Muscle layer of colon (tissue), 2 donors: ENCODE results near the gene TMEM239.

Source experiments
- H3K27ac ChIP-seq: one replicate; pipeline ENCODE4 v1.7.0; 2013; ENCODE audit warnings: low read depth, mild to moderate bottlenecking, low read length, moderate library complexity
- H3K27me3 ChIP-seq, 2 donors: one replicate each; pipeline ENCODE4 v1.7.0; 2013; ENCODE audit warnings: low read length in 2 of 2, mild to moderate bottlenecking in 2 of 2; ENCODE audit not compliant: insufficient read depth in 2 of 2, control insufficient read depth in 1 of 2
- H3K36me3 ChIP-seq: one replicate; pipeline ENCODE4 v1.7.0; 2013; ENCODE audit warnings: mild to moderate bottlenecking, low read length; ENCODE audit not compliant: insufficient read depth
- H3K4me1 ChIP-seq: one replicate; pipeline ENCODE4 v1.7.0; 2013; ENCODE audit warnings: mild to moderate bottlenecking, low read length; ENCODE audit not compliant: insufficient read depth
- H3K4me3 ChIP-seq, 2 donors: one replicate each; pipeline ENCODE4 v1.7.0; 2013; ENCODE audit warnings: low read length in 2 of 2, low read depth in 1 of 2, mild to moderate bottlenecking in 1 of 2, moderate library complexity in 1 of 2
- H3K9ac ChIP-seq: one replicate; pipeline ENCODE4 v1.7.0; 2013; ENCODE audit warnings: low read length
- H3K9me3 ChIP-seq: one replicate; pipeline ENCODE4 v1.7.0; 2013; ENCODE audit warnings: mild to moderate bottlenecking, low read length
- donor health status: abdominal sarcoma.
- donor health status: Adenocarcinoma of cecum.

The TMEM239 gene

DNA sequence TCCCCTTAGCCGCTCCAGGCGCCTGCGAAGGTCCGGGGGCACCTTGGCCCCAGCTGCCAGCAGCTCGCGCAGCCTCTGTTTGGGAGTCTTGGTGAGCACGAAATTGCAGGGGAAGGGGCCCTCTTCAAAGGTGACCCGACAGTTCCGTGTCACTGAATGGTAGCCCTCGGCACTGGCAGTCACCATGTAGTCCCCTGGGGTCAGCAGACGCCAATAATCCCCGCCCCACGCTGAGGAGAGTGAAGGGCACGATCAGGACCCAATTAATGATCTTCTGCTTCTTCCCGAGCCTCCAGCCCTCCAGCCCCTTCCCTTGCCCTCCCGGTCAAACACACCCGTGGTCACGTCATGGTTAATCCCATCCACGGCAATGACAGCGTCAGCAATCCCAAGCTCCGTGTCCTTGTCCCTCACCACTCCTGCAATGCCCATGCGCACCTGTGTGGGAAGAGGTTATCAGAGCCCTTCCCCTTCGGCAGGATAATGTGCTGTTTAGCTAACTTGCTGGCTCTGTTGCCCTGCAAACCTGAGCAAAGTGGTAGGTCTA lies 21.9 kb upstream of the TMEM239 start:
- Histone ChIP-seq H3K36me3 (no peaks in the 10 kb centered on the region), H3K27me3 (peaks cover 0 to 12% of the 10 kb centered on the region in 2 donors), H3K9ac (no peak overlapping the region), H3K4me1 (no peaks in the 10 kb centered on the region), H3K4me3 (no peak overlapping the region), H3K27ac (no peak overlapping the region), H3K9me3 (no peaks in the 10 kb centered on the region)

DNA sequence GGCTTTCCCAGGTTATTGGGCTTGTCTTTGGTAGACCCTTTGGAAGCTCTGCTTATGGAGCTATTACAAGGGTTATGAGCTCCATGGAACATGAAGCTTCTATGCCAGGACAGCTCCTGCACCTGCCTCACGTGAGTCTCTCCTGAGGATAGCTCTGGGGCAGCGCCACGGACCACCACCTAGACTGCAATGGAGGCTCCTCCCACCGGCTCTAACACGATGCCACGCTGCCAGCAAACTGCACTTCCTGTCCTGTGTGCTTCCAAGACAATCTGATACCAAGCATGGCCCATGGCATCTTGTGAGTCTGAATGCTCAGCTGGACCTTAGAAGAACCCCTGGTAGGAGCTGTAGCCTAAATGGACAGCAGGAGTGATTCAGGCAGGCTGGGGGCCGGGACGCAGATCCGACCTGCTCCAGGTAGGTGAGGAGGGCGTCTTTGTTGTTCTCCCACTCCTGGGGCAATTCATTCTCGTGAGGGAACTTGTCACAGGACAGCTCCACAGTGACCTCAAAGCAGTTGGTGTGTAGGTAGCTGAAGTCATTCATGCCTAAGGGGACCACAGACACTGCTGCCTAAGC lies 21.2 kb upstream of the TMEM239 start:
- Histone ChIP-seq H3K9me3 (no peaks in the 10 kb centered on the region), H3K27ac (no peak overlapping the region), H3K36me3 (no peaks in the 10 kb centered on the region), H3K9ac (no peak overlapping the region), H3K4me3 (no peak overlapping the region), H3K27me3 (peaks cover 3 to 18% of the 10 kb centered on the region in 2 donors), H3K4me1 (no peaks in the 10 kb centered on the region)

DNA sequence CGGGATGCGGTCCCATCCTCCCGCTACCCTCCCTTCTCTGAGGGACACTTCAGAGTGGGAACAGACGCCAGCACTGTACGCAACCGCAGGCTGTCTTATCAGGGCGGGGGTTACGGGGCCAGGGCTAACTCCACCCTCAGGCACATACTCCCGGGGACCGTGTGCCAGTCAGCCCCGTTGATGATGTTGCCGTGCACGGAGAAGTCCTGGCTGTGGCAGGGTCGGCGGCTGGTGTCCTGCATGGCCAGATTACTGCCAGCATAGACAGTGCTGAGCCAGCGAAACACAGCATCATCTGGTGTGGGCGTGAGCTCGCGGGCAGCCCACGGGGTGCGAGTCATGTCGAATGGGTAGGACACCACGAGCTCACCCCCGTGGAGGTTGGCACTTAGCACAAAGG lies 20.7 kb upstream of the TMEM239 start:
- Histone ChIP-seq H3K4me1 (no peaks in the 10 kb centered on the region), H3K27ac (no peak overlapping the region), H3K9me3 (no peaks in the 10 kb centered on the region), H3K36me3 (no peaks in the 10 kb centered on the region), H3K27me3 (peaks cover 5 to 23% of the 10 kb centered on the region in 2 donors), H3K4me3 (no peak overlapping the region), H3K9ac (no peak overlapping the region)

DNA sequence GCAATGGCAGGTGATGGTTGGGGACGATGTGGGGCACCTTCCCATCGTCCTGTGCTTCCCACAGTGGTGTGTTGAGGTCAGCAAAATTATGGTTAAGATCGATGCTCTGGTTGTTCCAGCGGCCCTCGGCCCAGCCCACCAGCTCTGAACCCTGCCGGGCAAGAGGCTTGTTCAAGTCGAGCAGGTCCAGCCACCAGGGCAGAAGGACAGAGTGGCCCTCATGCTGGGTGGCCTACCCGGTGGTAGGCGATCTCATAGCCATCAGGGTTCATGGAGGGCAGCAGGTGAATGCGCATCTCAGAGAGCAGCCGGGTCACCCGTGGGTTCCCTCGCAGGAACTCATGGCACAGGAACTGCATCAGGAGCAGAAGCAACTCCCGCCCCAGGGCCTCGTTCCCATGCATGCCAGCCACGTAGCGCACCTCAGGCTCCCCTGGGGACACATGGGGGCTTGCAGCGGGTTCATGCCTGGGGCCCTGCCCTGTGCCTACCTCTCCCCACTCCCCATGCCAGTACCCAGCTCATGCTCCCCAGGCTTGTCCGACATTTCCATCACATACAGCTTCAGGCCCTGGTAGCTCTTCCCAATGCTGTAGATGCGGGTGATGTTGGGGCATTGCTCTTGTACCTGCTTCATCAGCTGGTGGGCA lies 20.0 kb upstream of the TMEM239 start:
- no peak overlapping the region for H3K27ac ChIP-seq
- H3K27me3 ChIP-seq = peaks cover 5 to 30% of the 10 kb centered on the region in 2 donors
- H3K36me3 ChIP-seq = no peaks in the 10 kb centered on the region
- H3K9me3 ChIP-seq = no peaks in the 10 kb centered on the region
- no peak overlapping the region for H3K9ac ChIP-seq
- H3K4me1 ChIP-seq = no peaks in the 10 kb centered on the region
- no peak overlapping the region for H3K4me3 ChIP-seq

DNA sequence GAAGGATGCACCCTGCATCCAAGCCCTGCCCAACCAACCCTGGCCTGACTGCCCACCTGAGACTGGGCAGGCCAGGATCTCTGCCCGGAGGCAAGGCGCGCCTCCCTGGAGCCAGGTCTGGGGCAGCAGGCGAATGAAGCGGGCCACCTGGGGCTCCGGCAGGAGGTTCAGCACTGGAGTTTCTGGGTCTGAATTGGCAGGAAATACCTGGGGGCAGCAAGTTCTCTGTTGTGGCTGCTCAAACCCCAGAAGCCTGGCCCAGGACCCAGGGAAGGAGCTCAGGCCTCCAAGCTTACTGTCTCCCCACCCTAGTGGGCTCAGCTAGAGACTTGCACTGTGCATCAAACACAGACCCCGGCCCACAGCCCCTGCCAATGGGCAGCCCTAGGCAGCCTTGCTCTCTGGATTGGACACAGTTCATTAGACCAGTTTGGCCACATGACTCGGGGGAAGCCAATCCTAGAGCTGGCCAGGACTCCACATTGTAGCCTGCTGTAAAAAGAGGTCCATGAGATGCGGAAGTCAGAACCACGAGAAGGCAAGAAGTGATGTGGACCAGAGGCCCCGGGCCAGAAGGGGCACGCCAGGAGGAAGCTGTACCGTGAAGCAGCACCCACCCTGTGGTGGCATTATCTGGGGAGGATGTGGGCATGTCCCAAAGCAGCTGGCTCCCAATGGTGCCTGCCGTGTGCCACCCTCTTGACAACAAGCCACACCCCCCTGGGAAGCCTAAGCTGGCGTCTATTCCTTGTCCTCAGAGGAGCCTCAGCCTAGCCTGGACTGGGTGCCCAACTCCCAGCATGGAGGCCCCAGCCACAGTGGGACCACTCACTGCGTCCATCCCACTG lies 18.8 kb upstream of the TMEM239 start:
- Histone ChIP-seq H3K36me3 (no peaks in the 10 kb centered on the region), H3K27ac (no peak overlapping the region), H3K27me3 (peaks cover 5 to 42% of the 10 kb centered on the region in 2 donors), H3K4me3 (no peak overlapping the region), H3K9ac (no peak overlapping the region), H3K4me1 (no peaks in the 10 kb centered on the region), H3K9me3 (no peaks in the 10 kb centered on the region)

DNA sequence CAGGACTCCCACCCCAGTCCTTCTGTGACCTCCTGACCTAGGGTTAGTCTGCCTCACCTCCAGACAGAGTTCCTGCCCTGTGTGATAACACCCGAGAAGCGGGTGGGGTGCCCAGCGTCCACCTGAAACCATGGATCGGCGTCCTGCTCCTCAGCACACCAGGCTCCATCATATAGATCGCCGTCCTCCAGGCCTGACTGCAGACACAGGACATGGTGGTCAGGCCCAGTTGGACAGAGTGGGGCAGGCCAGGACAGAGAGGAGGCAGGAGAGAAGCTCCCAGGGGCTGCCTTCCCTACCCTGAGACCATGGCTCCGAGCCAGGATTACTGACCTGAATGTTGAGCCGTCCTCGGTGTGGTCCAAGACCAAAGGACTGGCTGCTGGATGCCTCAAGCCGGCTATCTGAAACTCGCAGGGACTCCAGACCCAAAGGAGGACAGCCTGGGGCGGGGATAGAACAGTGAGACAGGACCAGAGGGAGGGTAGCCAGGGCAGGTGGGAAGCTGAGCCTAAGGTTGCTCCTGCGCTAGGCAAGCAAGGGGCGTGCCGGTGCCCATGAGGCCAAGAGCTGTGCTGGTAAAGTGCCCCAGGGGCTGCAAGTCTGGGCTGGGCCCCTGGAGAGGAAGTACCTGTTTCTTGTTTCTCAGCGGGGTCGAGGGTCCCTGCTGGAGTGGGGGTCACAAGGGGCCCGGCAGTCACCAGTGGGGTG lies 17.9 kb upstream of the TMEM239 start:
- Histone ChIP-seq H3K27me3 (peaks cover 5 to 43% of the 10 kb centered on the region in 2 donors), H3K27ac (no peak overlapping the region), H3K9me3 (no peaks in the 10 kb centered on the region), H3K4me1 (no peaks in the 10 kb centered on the region), H3K36me3 (no peaks in the 10 kb centered on the region), H3K4me3 (no peak overlapping the region), H3K9ac (no peak overlapping the region)

DNA sequence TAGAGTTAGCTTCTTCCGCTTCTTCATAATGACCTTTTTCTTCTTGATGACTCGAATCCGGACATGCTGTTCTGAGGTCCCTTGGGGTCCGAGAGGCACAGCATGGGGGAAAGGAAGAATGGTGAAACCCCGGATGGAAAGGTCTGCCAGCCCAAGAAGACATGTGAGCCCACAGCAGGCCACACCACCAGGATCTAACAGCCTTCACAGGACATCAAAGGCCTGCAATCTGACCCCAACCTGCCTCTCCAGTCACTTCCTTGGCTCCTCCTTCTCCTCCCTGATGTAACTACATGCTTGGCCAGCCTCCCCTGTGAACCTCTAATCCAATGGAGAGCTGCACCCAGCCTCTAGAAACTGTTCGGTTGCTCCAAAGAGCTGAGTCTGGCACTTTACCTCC lies 17.4 kb upstream of the TMEM239 start:
- Histone ChIP-seq H3K4me1 (no peaks in the 10 kb centered on the region), H3K36me3 (no peaks in the 10 kb centered on the region), H3K27ac (no peak overlapping the region), H3K4me3 (no peak overlapping the region), H3K9ac (no peak overlapping the region), H3K27me3 (peaks cover 5 to 47% of the 10 kb centered on the region in 2 donors), H3K9me3 (no peaks in the 10 kb centered on the region)

DNA sequence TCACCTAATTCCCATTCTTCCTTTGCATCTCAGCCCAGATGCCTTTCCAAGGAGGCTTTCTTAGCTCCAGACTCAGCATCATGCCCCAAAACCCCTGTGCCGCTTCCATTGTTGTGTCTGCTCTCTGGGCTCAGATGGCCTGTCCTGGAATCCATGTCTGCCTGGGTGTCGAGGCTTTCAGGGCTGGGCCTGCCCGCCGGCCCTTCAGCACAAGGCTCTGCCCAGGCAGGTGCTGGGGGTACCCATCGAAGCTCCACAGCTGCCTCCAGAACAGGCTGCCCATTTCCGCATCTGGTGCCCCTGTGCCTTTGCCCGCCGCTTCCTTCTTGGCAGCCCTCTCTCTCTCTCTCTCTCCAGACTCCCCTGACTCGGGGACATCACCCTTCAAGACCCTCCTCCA lies 16.9 kb upstream of the TMEM239 start:
- H3K27ac ChIP-seq = no peak overlapping the region
- H3K9me3 ChIP-seq = no peaks in the 10 kb centered on the region
- H3K36me3 ChIP-seq = no peaks in the 10 kb centered on the region
- H3K27me3 ChIP-seq = peaks cover 5 to 51% of the 10 kb centered on the region in 2 donors
- H3K4me1 ChIP-seq = no peaks in the 10 kb centered on the region
- no peak overlapping the region for H3K9ac ChIP-seq
- peak overlapping the region in 1 of 2 donors; percentile 49 for H3K4me3 ChIP-seq

DNA sequence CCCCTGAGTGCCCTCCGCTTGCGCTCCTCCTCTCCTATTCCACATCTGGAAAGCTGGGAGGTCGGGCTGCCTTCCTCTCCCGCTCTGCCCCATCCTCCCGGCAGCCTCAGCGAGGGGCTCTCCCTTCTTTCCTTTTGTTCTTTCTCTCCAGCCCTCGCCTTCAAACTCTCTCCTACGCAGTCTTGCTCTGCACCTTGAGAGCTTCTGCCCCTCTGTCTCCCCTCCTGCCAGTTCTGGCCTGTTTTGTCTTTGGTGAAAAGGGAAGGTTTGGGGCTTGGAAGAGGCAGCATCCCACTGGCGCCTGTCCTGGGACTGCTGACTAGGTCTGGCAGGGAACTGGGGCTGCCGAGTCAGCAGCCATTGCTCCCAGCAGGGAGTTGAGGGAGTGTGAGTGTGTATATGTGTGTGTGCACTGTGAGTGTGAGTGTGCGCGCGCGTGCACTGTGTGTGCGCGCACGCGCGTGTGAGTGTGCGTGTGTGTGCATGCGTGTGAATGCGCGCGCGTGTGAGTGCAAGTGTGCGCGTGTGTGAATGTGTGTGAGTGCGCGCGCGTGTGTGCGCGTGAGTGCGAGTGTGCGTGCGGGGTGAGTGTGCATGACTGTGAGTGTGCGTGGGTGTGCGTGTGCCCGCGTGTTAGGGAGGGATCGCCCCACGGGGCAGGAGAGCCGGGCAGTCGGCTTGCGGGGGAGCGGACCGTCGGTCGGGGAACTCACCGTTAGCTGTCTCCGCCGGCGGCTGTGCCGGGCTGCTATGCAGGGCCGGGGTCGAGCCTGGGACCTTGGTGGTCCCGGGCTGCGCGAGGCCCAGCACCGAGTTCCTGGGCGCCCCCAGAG lies 16.3 kb upstream of the TMEM239 start:
- Histone ChIP-seq H3K4me3 (peak overlapping the region; percentile 14 to 49), H3K9ac (no peak overlapping the region), H3K36me3 (no peaks in the 10 kb centered on the region), H3K27me3 (peaks cover 5 to 51% of the 10 kb centered on the region in 2 donors), H3K9me3 (no peaks in the 10 kb centered on the region), H3K4me1 (no peaks in the 10 kb centered on the region), H3K27ac (no peak overlapping the region)

DNA sequence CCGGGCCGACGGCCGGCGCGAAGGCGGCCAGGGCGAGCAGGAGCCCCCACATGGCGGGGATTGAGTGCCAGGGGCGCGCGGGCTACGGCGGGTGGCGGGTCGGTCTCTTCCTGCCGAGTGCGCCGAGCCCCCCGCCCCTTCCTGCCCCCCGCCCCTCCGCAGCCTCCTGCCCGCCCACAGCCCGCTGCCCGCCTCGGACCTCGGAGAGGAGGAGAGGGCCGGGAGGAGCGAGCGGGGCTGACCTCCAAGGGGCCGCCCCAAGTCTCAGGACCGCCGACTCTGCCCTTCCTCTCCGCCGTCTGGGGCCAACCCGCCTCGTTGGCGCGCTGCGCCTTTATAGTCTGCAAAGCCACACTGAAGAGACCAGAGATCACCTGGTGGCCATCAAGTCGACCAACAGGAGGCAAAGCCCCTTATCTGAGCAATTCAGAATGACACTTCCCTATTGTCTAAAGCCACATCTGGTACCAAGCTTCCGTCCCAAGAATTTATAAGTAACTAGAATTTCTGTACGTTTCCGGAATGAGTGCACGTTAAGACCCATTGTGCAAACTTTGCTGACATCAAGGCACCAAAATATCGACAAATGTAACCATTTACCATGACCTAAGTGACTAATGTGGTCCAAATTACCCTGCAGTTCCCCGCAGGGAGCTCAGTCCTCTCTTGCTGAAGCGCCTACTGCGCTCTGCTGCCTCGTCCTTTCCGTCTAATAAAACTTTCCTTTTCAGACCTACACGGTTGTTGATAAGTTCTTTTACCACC lies 15.5 kb upstream of the TMEM239 start, which contains the start of gene CPXM1:
TSS of gene CPXM1 (minus strand) at position 107 of the 765 bp plus-strand sequence. CDS start at position 52, 55 bp downstream.
- Histone ChIP-seq H3K4me3 (peak within 1 kb of the TSS; percentile 14 to 49), H3K9me3 (no peaks in the 10 kb centered on the region), H3K4me1 (no peaks in the 10 kb centered on the region), H3K36me3 (no peaks in the 10 kb centered on the region), H3K27me3 (peaks cover 5 to 57% of the 10 kb centered on the region in 2 donors), H3K9ac (no peak within 1 kb of the TSS), H3K27ac (no peak within 1 kb of the TSS)
